Epithelial cell of prostate (primary cell): ENCODE data around the gene NARS2.
"Not testable (repeated sequence)": the region's sequence is repeated elsewhere in the genome, so short reads cannot be mapped to it uniquely, and the experiment has no call there.

ENCODE experiments used
- DNase-seq: peaks from one replicate; pipeline ENCODE4 v3.0.0-alpha.2; 2011; ENCODE audit warnings: low read depth, low spot score
- H3K27ac ChIP-seq: fragments of 450-650 bp; 2 replicates; pipeline ENCODE4 v1.5.1; 2017; ENCODE audit warnings: mild to moderate bottlenecking

The NARS2 gene

DNA sequence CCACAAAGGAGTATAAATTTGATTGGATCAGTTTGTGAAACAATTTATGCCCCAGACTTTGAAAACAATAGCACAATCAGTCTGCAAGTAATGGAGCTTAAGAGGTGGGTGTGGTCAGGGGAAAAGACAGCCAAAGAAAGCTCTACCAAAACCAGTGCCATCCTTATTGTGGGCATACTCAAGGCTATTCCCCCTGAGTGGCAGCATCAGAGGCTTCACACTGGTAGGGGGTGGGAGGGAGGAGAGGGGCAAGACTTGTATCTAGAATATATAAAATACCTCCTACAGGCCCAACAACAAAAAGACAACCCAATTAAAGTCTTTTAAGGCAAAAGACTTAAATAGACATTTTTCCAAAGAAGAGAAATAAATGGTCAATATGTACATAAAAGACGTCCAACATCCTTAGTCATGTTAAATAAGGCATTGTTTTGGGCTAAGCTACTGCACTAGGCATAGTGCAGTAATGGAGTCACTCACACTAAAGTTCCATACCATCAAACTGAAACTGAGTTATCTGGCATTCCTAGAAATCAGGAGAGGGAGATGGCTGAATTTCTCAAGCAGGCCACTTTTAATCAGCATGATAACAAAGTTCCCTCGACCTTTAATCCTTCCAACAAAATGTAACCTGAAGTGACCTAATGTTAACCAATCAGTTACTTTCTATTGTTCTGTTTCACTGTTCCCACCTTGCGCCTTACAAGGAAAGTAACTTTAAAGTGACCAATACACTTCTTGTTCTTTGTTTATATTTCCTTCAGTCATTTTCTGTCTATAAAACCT is 24.8 kb downstream of the NARS2 start:
- no peak for DNase-seq
- H3K27ac ChIP-seq, result no peak overlapping the region

DNA sequence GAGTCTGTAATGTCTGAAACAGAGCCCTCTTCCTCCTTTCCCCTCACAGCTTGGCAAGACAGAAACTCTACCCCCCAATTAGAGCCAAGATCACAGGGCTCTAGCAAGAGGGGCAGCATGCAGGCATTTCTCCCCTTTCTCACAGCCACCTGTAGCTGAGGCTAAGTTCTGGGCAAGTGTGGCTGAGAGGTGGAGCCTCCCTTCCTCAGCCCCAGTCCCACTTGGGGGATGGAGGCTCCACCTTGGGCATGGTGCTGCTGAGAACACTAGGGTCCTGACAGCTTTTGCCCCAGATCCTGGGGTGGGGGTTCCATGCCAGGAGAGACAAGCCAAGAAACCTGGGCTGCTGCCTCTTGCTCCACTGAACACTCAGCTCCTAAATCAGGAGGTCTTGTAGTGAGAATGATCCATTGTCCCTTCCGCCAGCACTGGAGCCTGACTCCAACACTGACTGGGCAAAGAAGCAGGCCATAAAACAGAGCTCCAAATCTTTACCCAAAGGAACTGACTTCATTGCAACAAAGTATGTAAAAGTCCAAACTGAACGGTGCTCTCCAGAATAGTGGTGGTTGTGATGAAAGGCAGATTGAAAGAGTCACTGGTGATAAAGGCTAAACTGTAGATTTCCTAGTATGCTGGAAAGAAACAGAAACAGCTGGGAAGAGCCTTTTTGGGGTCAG is 25.6 kb downstream of the NARS2 start:
- no peak for DNase-seq
- no peak overlapping the region for H3K27ac ChIP-seq

DNA sequence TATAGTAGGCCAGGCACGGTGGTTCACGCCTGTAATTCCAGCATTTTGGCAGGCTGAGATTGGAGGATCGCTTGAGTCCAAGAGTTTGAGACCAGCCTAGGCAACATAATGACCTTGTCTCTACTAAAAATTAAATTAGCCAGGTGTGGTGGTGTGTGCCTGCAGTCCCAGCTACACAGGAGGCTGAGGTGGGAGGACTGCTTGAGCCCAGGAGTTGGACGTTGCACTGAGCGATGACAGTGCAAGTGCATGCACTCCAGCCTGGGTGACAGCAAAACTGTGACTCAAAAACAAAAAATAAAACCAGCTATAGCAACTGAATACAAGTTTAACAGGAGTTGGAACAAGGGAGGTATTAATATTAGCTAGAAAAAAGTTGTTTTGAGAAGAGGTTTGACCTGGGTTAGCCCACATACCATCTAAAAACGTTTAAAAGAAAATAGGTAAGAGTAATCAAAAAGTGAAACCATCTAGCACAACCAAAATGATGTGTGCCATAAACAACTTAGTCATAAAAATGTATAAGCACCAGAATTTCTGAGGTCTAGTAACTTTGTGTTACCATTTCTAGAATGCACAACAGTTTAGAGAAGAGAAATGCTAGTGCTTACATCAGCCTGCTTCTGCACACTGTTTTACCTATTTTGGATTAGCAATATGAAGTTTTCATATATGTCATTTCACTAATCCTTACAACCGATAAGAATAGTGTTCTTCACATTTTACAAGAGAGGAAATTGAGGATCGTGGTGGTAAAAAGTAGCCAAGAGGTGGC is 26.5 kb downstream of the NARS2 start:
- no peak overlapping the region for H3K27ac ChIP-seq
- no peak for DNase-seq

DNA sequence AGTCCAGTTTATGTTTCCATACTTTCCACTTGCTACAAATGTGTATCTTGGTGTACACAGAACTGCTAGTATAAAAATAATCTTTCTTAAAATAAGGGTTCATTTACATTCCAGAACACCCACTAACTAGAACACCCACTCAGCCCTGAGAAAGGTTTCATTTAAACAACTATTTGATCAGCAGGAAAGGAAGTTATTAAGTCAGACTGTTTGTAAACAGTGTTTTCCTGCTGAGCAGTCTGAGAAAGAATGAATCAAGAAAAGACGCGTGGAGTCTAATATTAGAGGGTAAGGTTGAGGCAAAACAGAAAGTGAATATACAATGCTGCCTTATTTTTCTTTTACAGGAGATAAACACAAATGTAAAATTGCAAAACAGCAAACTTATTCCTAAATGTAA is 32.7 kb downstream of the NARS2 start:
- DNase-seq, result no peak
- no peak overlapping the region for H3K27ac ChIP-seq

DNA sequence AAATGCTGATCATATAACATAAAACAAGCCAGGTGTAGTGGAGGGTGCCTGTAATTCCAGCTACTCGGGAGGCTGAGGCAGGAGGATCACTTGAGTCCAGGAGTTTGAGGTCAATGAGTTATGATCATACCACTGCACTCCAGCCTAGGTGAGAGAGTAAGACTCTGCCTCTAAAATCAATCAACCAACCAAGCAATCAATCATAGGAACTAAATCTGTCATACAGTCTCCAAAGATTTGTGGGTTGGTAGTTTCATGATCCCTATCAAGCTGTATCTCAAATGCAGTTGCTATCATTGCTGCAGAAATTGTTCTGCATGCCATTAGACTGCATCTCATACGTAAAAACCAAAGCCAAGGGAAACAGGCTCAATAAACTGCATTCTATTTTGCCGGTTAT is 33.1 kb downstream of the NARS2 start:
- DNase-seq, result no peak
- no peak overlapping the region for H3K27ac ChIP-seq

DNA sequence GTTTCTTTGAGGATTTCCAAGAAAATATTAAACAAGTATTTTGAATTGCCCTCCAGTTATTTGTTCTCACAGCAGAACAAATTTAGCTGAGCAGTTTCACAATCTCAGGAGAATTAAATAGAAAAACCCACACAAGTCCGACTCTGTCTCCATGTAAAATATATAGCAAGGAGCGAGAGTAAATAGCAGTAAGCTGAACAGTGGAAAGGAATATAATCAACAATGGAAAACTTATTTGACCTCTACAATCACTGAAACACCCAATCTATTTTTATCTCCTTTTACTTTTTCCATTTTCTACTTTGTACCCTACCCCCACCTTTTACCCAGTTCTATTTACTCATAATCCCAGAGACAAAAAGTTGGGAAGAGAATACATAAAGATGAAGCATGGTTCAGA is 34.4 kb downstream of the NARS2 start:
- H3K27ac ChIP-seq, result no peak overlapping the region
- DNase-seq, result no peak

DNA sequence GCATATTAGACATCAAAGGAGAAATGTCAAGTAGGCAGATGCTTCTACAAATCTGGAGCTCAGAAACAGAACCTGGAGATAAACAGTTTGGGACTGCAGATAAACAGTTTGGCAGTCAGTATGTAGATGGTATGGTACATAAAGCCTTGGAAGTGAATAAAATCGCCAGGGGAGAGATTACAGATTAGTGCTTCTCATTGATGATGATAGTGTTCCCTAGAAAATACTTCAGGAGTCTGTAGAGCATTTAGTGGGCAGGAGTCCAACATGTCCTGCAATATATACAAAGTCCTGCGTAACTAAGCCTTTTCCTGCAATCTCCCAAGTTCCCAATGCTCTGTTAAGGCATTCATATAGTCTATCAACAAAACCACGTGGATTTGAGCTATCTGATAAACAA is 35.2 kb downstream of the NARS2 start:
- no peak overlapping the region for H3K27ac ChIP-seq
- no peak for DNase-seq

DNA sequence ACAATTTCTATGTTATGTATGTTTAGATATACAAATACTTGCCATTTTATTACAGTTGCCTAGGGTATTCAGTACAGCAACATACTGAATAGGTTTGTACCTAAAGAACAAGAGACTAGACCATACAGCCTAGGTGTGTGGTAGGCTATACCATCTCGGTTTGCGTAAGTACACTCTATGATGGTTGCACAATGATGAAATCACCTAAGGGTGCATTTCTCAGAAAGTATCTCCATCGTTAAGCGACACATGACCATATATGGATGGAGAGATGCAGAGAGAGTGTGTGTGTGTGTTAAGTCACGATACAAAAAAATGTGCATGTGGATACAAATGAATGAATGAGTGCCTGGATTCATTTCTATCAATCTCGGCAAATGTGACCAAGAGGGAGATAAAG is 37.7 kb downstream of the NARS2 start:
- H3K27ac ChIP-seq, result no peak overlapping the region
- DNase-seq, result no peak

DNA sequence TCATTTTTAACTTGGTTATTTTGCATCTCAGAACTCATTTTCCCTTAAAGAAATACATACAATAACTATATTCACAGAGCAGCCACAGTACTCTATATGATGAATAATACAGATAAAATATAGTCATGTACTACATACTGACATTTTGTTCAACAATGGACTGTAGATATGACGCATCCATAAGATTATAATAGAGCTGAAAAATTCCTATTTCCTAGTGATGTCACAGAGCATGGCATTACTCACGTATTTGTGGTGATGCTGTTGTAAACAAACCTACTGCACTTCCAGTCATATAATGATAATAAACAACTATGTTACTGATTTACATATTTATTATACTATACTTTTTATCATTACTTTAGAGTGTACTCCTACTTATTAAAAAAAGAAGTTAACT is 38.7 kb downstream of the NARS2 start:
- no peak for DNase-seq

DNA sequence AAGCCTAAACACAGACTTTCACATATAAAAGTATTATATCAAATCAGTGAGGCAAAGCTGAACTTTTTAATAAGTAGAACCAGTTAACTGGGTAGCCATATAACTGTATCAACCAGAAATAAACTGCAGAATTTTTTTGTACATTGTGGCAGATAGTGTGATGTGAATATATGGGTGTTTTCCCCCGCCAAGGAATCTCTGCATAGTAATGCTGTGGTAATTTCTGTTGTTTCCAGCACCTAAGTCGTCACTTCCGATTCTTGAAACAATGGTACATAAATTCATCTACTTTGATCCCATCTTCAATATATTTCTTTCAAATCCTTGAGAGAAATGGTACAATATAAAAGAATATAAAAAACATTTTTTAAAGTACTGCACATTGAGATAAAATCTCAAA is 39.6 kb downstream of the NARS2 start:
- DNase-seq, result no peak
- no peak overlapping the region for H3K27ac ChIP-seq

More for the DNA sequence above, 38.7 kb downstream of the NARS2 start:
- no peak overlapping the region for H3K27ac ChIP-seq

DNA sequence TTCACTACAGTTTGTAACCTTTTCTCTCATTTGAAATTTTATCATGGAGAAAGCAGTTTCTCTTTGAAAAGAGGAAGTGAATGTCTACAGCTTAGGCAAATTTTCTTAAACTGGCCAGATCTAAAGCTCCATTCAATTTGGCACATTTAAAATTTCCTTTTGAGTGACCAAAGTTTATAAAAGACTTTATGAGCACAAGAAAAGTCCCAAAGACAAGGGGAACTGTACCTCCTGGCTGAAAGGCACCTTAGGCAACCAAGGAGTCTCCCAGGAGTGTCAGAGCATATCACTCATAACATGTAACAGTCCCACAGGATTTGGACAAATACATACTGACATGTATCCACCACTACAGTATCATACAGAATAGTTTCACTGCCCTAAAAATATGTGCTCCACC is 41.3 kb downstream of the NARS2 start:
- no peak for DNase-seq

DNA sequence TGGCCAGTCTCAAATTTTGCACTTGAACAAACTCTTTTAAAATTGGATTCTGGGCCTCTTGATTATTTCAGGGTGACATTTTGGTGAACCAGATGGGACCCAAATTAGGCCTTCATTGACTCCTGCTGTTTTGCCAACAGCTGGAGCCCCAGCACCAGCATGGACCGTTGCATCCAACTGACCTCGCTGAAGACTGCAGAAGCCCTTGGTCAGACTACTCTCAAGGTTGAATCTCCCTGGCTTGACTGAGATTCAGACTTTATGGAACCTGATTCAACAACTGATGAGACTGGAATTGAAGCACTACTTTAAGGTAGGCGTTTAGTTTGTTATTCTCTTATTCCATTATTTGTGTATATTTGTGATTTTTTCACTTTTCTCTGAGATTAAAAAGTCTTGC is 41.7 kb downstream of the NARS2 start:
- DNase-seq, result no peak
- H3K27ac ChIP-seq, result no peak overlapping the region

More for the DNA sequence above, 41.3 kb downstream of the NARS2 start:
- no peak overlapping the region for H3K27ac ChIP-seq

DNA sequence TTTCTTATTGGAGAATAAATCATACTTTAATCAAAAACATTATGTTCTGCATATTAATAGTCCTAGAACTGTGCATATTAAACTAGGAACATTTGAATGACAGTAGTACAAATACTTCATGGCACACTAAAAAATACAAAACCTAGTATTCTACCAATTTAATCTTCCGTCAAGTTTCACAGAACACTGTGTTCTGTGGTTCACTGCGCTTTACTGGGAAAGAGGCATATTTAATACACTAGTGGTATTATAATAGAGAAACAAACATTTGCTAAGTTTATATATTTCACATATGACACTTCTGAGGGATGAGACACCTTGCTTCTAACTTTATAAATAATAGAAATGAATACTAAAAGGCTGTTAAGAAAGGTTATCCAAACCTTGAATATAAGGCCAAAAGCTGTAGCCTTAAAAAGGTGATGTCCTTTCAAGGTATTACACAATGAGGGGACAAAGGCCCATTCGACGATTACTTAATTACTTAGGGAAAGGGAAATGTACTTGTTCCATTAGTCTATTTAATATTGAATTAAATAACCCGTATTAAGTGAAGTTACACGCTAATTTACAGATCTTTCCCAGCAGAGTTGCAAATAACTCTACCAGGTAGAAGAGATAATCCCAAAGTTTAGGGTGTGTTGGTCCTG is 48.0 kb downstream of the NARS2 start:
- DNase-seq, result no peak

DNA sequence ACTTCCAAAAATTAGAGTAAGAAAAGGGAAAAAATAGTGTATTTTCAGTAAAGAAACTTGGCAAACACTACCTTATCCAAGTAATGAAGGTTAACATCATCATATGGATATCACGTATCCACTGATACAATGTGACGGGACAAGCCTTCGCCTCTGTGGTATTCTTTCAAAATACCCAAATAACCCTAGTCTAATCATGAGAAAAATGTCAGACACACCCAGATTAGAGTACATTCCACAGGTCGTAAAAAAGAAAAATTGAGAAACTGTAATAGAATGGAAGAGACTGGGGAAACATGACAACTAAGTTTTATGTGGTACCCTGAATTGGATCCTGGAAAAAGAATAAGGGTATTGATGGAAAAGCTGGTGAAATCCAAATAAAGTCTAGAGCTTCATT is 48.9 kb downstream of the NARS2 start:
- DNase-seq, result no peak

More for the DNA sequence above, 48.0 kb downstream of the NARS2 start:
- no peak overlapping the region for H3K27ac ChIP-seq

DNA sequence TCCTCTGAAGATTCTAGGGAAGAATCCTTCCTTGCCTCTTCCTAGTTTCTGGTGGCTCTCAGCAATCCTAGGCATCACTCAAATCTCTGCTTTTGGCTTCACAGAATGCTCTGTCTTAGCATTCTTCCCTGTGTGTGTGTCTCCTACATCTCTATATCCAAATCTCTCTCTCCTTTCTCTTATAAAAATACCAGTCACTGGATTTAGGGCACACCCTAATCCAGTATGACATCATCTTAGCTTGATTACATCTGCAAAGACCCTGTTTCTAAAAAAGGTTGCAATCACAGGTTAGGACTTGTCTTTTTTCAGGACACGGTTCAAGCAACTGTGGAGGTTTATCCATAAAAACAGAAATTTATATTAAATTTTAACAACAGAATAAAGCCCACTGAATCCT is 54.4 kb downstream of the NARS2 start:
- no peak for DNase-seq
- H3K27ac ChIP-seq, result no peak overlapping the region

More for the DNA sequence above, 48.9 kb downstream of the NARS2 start:
- H3K27ac ChIP-seq, result no peak overlapping the region

DNA sequence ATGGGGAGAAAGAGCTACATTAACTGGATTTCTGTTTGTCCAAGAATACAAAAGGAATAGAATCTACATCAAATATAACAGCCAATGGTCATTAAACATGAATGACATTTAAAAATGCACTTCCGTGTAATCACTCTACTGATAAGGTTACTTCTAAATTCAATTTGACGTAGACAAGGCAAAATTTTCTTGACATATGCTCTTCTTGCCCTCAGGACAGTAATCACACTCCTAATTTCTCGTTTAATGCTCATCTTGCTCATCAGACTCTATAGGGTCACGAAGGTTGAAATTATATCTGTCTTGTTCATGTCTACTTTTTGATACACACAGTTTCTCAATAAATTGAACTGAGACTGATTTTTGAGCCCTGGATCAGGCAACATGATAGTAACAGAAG is 58.4 kb downstream of the NARS2 start:
- no peak for DNase-seq
- H3K27ac ChIP-seq, result no peak overlapping the region

DNA sequence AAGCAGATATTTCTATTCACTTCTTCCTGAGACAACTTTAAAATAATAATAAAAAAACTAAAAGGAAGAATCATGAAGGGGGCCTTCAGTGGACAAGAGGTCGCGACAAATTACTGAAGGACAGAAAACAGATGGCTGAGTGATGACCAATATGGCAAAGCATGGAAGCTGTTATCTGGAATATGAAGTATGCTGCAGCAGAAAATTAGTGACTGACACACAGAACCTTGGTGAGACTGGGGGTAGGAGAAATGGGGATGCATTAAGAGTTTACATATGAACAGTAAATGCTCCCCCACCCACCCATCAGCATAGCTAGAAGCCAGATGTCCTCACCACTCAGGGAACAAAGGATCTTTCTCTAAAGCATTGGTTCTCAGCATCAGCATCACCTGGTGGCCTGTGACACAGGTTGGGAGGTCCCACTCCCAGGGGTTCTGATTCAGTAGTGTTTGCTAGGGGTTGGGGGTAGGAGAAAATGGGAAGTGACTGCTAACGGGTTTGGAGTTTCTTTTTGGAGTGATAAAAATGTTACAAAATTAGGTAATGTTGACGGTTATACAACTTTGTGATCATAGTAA is 59.7 kb downstream of the NARS2 start:
- no peak for DNase-seq
- H3K27ac ChIP-seq, result no peak overlapping the region

DNA sequence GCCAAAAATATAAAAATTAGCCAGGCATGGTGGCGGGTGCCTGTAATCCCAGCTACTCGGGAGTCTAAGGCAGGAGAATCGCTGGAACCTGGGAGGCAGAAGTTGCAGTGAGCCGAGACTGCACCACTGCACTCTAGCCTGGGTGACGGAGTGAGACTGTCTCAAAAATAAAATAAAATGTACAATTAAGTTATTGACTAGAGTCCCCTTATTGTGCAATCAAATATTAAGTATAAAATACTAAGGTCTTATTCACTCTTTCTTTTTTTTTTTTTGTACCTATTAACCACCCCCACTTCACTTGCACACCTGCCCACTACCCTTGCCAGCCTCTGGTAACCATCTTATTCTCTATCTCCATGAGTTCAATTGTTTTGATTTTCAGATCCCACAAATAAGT is 61.6 kb downstream of the NARS2 start:
- not testable (repeated sequence) for DNase-seq, H3K27ac ChIP-seq

DNA sequence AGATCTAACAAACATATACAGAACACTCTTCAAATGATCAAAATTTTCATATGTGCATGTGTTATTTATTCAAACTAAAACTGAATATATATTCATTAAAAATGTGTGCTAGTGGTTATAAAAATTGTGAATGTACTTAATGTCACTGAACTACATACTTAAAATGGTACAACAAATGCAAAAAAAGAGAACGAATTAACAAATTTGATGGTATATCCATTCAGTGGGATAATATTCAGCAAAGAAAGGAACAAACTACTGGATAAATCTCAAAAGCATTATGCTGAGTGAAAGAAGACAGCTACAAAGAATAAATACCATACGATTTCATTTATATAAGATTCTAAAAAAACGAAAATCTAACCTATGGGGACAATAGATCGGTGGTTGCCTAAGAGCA is 64.1 kb downstream of the NARS2 start:
- no peak overlapping the region for H3K27ac ChIP-seq
- DNase-seq, result no peak

DNA sequence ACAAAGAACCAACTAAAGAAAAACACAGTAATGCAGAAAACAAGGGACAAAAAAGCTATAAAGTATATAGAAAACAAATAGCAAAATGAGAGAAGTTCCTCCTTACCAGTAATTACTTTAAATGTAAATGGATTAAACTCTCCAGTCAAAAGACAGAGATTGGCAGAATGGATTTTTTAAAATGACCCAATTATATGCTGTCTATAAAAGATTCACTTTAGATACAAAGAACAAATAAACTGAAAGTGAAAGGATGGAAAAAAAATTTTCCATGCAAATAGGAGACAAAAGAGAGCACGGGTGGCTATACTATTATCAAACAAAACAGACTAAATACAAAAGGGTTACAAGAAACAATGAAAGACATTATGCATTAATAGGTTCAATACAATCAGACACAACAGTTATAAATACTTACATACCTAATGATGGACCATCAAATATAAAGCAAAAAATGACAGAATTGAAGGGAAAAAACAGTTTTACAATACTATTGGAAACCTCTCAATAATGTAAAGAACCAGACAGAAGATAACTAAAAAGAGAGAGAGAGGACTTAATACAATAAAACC is 64.6 kb downstream of the NARS2 start:
- DNase-seq, result no peak
- H3K27ac ChIP-seq, result no peak overlapping the region
